Esophagus squamous epithelium (tissue), 4 donors: ENCODE measurements around the gene TTC13.

Experiments
- CTCF ChIP-seq, 6 experiments: fragments of 450-650 bp in 4 of 6; fragments of 200-600 bp in 2 of 6; sonication (generic) in 2 of 6; IDR thresholded peaks; one replicate each; pipeline ENCODE4 v1.5.1; 2016 to 2019; ENCODE audit warnings: antibody characterized with exemption in 6 of 6, mild to moderate bottlenecking in 4 of 6, moderate library complexity in 4 of 6
- POLR2A ChIP-seq, 4 donors: fragments of 450-650 bp; IDR thresholded peaks; one replicate each; pipeline ENCODE4 v1.6.1; 2017; ENCODE audit warnings: antibody characterized with exemption in 4 of 4, mild to moderate bottlenecking in 4 of 4, moderate library complexity in 3 of 4

GRCh38 chr1:230865062-230865817, 113.4 kb downstream of the TTC13 start:
- TF ChIP-seq CTCF (IDR thresholded peaks at IDR 0.05) (no peak), POLR2A (IDR thresholded peaks at IDR 0.05) (no peak)
